GM04503 (cell line): ENCODE results near the gene DAPK3.
"Not testable (repeated sequence)": the region's sequence is repeated elsewhere in the genome, so short reads cannot be mapped to it uniquely, and the experiment has no call there.

Source experiments
- DNase-seq: peaks from one replicate; pipeline ENCODE4 v3.0.0-alpha.2; 2012; ENCODE audit warnings: low read depth

Gene DAPK3

GRCh38 chr19:3954107-3954506 is 16.8 kb downstream of the DAPK3 start:
- no peak for DNase-seq

- not testable (repeated sequence) for DNase-seq
Measured at GRCh38 chr19:3952755-3953276, 18.1 kb downstream of the DAPK3 start.

GRCh38 chr19:3950871-3951861 is 19.7 kb downstream of the DAPK3 start:
- DNase-seq = no peak

DNA sequence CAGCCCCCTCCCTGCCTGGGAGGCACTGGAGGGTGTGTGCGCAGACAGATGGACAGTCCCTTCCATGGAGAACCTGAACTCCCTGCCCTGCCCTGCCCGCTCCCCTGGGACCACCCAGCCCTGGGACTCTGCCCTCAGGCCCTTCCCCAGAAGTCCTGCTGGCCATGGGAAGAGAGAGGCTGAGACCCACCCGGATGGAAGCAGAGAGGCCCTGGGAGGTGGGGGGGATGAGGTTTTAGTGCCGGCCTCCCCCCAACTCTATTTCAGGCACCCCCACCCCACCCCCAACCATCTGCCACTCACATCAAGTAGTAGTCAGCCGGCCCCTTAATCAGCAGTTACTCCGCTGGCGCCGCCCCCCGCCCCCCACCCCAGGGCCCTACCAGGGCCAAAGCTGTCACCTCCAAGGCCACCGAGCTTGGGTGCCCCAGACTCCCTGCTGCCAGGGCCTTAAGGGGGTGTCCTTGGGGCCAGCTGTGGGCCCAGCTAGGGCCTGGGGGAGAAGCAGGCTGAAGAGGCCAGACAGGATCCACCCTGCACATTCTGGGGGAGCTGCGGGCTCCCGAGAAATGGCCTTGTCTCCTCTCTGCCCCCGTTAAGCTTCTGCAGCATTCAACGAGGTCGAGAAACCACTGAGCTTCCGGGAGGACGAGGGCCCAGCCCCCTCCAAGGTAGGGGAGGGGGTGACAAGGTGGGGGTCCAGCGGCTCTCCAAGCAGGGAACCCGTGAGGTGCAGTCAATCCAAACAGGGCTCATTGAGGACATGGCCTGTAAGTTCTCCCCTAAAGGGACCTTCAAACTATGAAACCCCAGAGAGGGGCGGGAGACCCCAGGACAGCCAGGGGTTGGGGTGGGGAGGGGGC is 20.7 kb downstream of the DAPK3 start:
- no peak for DNase-seq

DNA sequence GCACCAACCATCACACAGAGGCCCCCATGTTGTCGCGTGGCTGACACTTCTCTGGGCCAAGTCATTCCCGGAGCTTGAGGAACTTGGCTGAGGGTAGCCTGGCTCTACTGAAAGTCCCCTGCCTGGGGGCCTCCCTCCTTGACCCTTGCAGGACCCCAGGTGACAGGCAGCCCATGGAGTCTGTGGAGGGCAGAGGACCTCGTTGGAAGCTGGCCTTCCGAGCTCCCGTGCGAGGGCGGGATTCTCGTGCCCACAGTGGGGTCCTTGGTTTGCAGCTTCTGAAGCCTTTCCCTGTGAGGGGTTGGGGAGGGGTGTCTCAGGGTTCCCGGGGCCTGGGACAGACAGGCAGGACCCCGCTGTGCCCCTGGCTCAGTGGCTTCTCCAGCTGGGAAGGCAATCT is 21.6 kb downstream of the DAPK3 start:
- no peak for DNase-seq

GRCh38 chr19:3947316-3947933 is 23.5 kb downstream of the DAPK3 start:
- DNase-seq = not testable (repeated sequence)

DNA sequence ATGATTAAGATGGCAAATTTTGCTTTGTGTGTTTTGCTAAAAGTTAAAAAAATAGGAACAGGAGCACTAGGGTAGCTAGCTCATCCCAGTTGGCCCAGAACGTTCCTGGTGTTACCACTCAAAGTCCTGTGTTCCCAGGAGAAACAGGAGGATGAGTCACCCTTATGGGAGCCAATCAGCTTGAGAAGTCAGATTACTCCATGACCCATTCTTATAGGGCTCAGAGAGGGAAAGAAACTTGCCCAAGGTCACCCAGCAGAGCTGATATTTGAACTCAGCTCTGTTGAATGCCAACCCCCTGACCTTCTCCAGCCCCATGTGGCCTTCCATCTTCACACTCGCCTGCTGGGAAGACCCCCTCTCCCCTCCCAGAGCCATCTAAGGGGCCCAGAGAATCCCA is 25.1 kb downstream of the DAPK3 start:
- DNase-seq = no peak

DNA sequence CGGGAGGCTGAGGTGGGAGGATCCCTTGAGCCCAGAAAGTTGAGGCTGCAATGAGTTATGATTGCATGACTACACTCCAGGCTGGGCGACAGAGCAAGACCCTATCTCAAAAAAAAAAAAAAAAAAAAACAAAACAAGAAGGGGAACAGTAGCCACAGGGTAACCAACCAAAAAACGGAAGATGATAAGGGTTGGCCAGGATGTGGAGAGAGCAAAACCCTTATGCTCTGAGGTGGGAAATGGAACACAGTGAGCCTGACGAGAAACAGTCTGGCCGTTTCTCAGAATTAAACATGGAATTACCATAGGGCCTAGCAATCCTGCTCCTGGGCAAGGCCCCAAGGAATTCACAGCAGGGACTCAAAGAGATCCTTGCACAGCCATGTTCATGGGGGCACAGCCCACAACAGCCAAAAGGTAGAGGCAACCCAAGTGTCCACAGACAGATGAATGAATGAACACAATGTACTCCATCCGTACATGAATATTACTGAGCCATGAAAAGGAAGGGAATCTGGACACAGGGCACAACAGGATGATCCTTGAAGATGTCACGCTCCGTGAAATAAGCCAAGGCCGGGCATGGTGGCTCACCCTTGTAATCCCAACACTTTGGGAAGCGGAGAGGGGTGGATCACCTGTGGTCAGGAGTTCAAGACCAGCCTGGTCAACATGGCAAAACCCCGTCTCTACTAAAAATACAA is 26.7 kb downstream of the DAPK3 start:
- DNase-seq = no peak

- DNase-seq = no peak
Measured at GRCh38 chr19:3942790-3943409, 28.0 kb downstream of the DAPK3 start.

- not testable (repeated sequence) for DNase-seq
Measured at GRCh38 chr19:3938300-3938950, 32.5 kb downstream of the DAPK3 start.

DNA sequence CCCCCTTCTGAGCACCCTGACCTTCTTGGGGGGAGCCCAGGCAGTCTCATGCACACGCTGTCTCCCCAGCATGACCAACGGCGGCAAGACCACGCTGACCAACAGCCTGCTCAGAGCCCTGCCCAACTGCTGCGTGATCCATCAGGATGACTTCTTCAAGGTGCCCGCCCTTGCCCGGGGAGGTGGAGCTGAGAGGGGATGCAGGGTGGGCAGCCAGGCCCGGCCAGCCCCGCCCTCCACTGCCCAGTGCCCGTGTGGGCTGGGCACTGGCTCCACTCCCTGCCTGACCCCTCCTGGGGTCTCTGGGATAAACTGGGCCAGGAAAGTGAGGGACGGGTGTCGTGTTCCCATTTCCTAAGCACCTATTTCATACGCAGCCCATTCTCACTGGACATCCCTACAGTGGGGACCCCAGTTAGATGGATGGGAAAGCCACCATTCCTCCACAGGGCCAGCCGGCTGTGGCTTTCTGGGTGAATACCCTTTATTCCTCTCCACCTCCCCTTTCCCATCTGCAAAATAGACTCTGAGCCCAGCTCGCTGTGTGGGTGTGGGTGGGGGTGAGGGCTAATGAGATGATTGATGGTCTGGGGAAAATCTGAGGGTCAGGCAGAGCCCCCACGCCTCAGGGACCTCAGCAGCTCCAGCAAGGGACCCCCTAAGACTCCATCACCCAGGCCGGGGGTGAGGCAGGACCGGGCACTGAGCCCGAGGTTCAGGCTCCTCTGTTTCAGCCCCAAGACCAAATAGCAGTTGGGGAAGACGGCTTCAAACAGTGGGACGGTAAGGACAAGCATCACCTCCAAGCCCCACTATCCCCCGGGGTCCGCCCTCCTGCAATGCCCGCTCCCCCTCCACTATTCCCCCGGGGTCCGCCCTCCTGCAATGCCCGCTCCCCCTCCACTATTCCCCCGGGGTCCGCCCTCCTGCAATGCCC is 34.1 kb downstream of the DAPK3 start:
- no peak for DNase-seq

DNA sequence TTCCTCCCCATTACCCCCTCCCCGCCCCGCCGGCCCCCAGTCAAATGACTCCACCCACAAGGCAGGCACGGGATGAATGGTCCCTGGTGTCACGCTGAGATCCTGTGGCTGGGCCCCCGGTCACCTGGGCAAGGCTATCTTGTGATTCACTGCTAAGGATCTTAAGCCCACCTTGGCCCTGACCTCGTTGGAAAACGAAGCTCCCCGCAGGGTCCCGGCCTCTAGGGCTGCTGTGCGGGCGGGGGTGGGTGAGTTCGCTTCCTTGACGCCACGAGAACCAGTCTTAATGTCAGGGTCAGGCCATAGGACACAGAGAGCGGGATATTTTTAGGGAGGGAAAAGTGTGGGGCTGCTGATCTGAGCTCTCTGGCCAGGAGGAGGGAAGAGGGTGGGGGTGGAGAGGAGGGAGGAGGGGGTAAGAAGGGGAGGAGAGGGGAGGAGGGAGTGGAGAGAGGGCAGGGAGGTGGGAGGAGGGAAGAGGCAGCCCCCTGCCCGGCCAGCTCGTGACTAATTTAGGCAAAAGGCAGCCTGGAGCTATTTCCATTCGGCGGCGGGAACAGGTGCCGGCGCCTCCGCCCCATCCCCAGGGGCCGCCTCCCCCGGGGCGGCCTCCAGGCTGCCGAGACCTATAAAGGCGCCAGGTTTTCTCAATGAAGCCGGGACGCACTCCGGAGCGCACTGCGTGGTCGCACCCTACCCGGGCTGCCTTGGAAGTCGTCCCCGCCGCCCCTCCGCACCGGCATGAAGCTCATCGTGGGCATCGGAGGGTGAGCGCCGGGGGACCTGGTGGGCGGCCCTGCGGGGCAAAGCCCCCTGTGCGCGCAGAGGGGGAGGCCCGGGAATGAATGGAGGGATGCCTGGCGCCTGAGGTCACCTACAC is 37.7 kb downstream of the DAPK3 start, which contains the start of gene NMRK2:
TSS of gene NMRK2 (plus strand) at position 139 of the 880 bp plus-strand sequence. CDS start at position 742, 603 bp downstream.
- DNase-seq = no peak

DNA sequence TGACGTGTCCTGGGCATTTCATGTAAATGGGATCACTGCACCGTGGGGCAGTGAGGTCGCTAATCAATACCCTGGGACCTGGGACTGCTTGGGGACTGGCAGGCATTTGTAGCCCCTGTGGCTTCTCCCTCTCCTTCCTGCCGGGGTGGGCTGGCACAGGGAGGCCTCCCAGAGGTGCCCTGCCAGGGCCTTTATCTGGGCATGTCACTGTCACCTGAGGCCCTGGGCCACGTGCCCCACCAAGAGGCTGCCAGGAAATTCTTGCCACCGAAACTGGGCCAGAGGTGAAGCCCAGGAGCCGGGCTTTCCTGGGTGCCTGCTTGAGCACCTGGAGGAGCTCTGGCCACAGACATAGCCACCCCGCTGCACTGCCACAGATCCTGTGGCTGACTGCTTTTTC is 39.9 kb downstream of the DAPK3 start:
- no peak for DNase-seq

GRCh38 chr19:3923912-3924311 is 47.0 kb downstream of the DAPK3 start:
- DNase-seq = no peak

DNA sequence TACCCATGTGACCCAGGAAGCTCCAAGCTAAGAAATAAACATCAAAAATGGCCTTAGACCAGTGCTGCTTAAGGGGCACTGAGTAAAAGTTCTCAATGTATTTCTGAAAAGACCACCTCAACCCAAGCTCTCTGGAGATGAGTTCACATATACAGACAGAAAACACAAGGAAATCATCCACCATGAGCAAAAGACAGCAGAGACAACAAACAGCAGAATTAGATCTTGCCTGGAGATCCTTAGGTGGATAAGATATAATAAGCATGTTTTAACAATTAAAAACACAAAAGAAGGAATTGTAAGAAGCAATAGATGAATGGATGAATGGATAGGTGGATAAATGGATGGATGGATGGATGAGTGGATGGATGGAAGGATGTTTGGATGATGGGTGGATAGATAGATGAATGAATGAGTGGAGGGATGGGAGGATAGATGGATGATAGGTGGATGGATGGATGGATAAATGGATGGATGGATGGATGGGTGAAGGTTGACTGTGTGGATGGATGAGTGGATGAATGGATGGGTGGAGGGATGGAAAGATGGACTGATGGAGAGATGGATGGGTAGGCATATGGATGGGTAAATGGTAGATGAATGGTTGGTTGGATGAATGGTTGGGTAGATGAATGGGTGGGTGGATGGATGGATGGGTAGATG is 47.7 kb downstream of the DAPK3 start:
- no peak for DNase-seq

GRCh38 chr19:3919793-3920192 is 51.1 kb downstream of the DAPK3 start:
- DNase-seq = no peak

DNA sequence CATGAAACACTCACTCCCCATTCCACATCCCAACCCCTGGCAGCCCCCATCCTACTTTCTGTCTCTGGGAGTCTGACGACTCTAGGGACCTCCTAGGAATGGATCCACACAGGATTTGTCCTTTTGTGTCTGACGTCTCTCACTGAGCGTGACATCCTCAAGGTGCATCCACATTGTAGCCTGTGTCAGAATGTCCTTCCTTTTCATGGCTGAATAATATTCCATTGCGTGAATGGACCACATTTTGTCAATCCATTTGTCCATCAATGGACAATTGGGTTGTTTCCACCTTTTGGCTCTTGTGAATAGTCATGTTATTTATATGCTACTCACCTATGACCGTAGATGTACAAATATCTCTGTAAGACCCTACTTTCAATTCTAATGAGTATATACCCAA is 54.9 kb downstream of the DAPK3 start:
- no peak for DNase-seq

GRCh38 chr19:3914199-3914598 is 56.7 kb downstream of the DAPK3 start:
- DNase-seq = no peak
